MG63 (cell line): Measurements from ENCODE around the gene NCAPG. TPM values are rescaled to one million over a fixed set of nuclear protein-coding genes. Genes with fewer than 3 reads are reported as not detected.
"Not testable (repeated sequence)": the region's sequence is repeated elsewhere in the genome, so short reads cannot be mapped to it uniquely, and the experiment has no call there.

Experiments
- DNase-seq: peaks from one replicate; pipeline ENCODE4 v3.0.0-alpha.2; 2020
- H3K27me3 ChIP-seq: fragments of 250-450 bp; sonication (Bioruptor Pico); 2 replicates; pipeline ENCODE4 v1.5.1; 2020; ENCODE audit warnings: mild to moderate bottlenecking, moderate library complexity
- H3K36me3 ChIP-seq: fragments of 250-450 bp; sonication (Bioruptor Pico); 2 replicates; pipeline ENCODE4 v1.5.1; 2020; ENCODE audit warnings: mild to moderate bottlenecking, moderate library complexity
- H3K4me3 ChIP-seq: fragments of 250-450 bp; sonication (Bioruptor Pico); 2 replicates; pipeline ENCODE4 v1.5.1; 2020; ENCODE audit warnings: mild to moderate bottlenecking, moderate library complexity
- H3K9me3 ChIP-seq: fragments of 250-450 bp; sonication (Bioruptor Pico); 2 replicates; pipeline ENCODE4 v1.5.1; 2020; ENCODE audit warnings: mild to moderate bottlenecking, moderate library complexity
- total RNA-seq: library from RNA; depleted of rRNA; stranded (reverse); fragments of >200 nt; shearing (Covaris generic); gene quantifications from 2 replicates; pipeline ENCODE4 v1.2.3, GENCODE V29; 2014; ENCODE audit warnings: low replicate concordance

Gene NCAPG
- total RNA-seq, 1 experiment from 2014 or later, result 28.2 TPM

GRCh38 chr4:17851959-17852358, 41.2 kb downstream of the NCAPG start:
- DNase-seq, result no peak
- Histone ChIP-seq H3K9me3 (no peaks in the 10 kb centered on the region), H3K4me3 (no peak overlapping the region), H3K27me3 (no peaks in the 10 kb centered on the region), H3K36me3 (no peaks in the 10 kb centered on the region; the same call in 1 of the 2 replicates)

- Histone ChIP-seq H3K9me3 (no peaks in the 10 kb centered on the region), H3K36me3 (no peaks in the 10 kb centered on the region), H3K4me3 (no peak overlapping the region), H3K27me3 (no peaks in the 10 kb centered on the region)
- no peak for DNase-seq
Measured at GRCh38 chr4:17854036-17854435, 43.3 kb downstream of the NCAPG start.

GRCh38 chr4:17859793-17860406, 49.1 kb downstream of the NCAPG start:
- Histone ChIP-seq H3K4me3 (no peak overlapping the region), H3K9me3 (peaks cover 2% of the 10 kb centered on the region; the same call in 1 of the 2 replicates), H3K36me3 (no peaks in the 10 kb centered on the region), H3K27me3 (no peaks in the 10 kb centered on the region)
- no peak for DNase-seq

- not testable (repeated sequence) for H3K9me3 ChIP-seq, H3K4me3 ChIP-seq, DNase-seq, H3K36me3 ChIP-seq, H3K27me3 ChIP-seq
Measured at GRCh38 chr4:17861906-17862305, 51.1 kb downstream of the NCAPG start.

GRCh38 chr4:17865866-17866363, 55.1 kb downstream of the NCAPG start:
- Histone ChIP-seq H3K36me3 (no peaks in the 10 kb centered on the region), H3K27me3 (no peaks in the 10 kb centered on the region), H3K9me3 (peaks cover 2% of the 10 kb centered on the region; the same call in 1 of the 2 replicates), H3K4me3 (no peak overlapping the region)
- DNase-seq, result no peak

GRCh38 chr4:17866810-17867209, 56.0 kb downstream of the NCAPG start:
- Histone ChIP-seq H3K36me3 (no peaks in the 10 kb centered on the region), H3K9me3 (peaks cover 2% of the 10 kb centered on the region; the same call in 1 of the 2 replicates), H3K27me3 (no peaks in the 10 kb centered on the region), H3K4me3 (no peak overlapping the region)
- DNase-seq, result no peak

GRCh38 chr4:17867276-17867675, 56.5 kb downstream of the NCAPG start:
- no peaks in the 10 kb centered on the region for H3K27me3 ChIP-seq
- H3K36me3 ChIP-seq, result no peaks in the 10 kb centered on the region
- H3K9me3 ChIP-seq, result no peaks in the 10 kb centered on the region
- H3K4me3 ChIP-seq, result no peak overlapping the region
- DNase-seq, result no peak

- DNase-seq, result no peak
- Histone ChIP-seq H3K4me3 (no peak overlapping the region), H3K9me3 (no peaks in the 10 kb centered on the region), H3K27me3 (no peaks in the 10 kb centered on the region), H3K36me3 (no peaks in the 10 kb centered on the region)
Measured at GRCh38 chr4:17869327-17869726, 58.5 kb downstream of the NCAPG start.

GRCh38 chr4:17875402-17876070, 64.8 kb downstream of the NCAPG start:
- no peak for DNase-seq
- Histone ChIP-seq H3K9me3 (no peaks in the 10 kb centered on the region), H3K4me3 (no peak overlapping the region), H3K27me3 (no peaks in the 10 kb centered on the region), H3K36me3 (no peaks in the 10 kb centered on the region)

GRCh38 chr4:17876943-17877342, 66.2 kb downstream of the NCAPG start:
- Histone ChIP-seq H3K36me3 (no peaks in the 10 kb centered on the region), H3K9me3 (no peaks in the 10 kb centered on the region)
- DNase-seq, result no peak

GRCh38 chr4:17877661-17878060, 66.9 kb downstream of the NCAPG start:
- Histone ChIP-seq H3K9me3 (no peaks in the 10 kb centered on the region), H3K4me3 (no peak overlapping the region), H3K27me3 (no peaks in the 10 kb centered on the region), H3K36me3 (no peaks in the 10 kb centered on the region)
- DNase-seq, result no peak

More at GRCh38 chr4:17876943-17877342, 66.2 kb downstream of the NCAPG start:
- H3K27me3 ChIP-seq, result no peaks in the 10 kb centered on the region
- H3K4me3 ChIP-seq, result no peak overlapping the region

GRCh38 chr4:17884063-17884462, 73.3 kb downstream of the NCAPG start:
- Histone ChIP-seq H3K9me3 (no peaks in the 10 kb centered on the region), H3K27me3 (no peaks in the 10 kb centered on the region), H3K4me3 (no peak overlapping the region), H3K36me3 (no peaks in the 10 kb centered on the region)
- no peak for DNase-seq

- Histone ChIP-seq H3K27me3 (no peaks in the 10 kb centered on the region), H3K36me3 (no peaks in the 10 kb centered on the region), H3K4me3 (no peak overlapping the region), H3K9me3 (no peaks in the 10 kb centered on the region)
- DNase-seq, result no peak
Measured at GRCh38 chr4:17884511-17884910, 73.7 kb downstream of the NCAPG start.

GRCh38 chr4:17889692-17890091, 78.9 kb downstream of the NCAPG start:
- no peak overlapping the region for H3K4me3 ChIP-seq
- H3K36me3 ChIP-seq, result no peaks in the 10 kb centered on the region

GRCh38 chr4:17894421-17894820, 83.6 kb downstream of the NCAPG start:
- Histone ChIP-seq H3K4me3 (no peak overlapping the region), H3K36me3 (no peaks in the 10 kb centered on the region), H3K9me3 (no peaks in the 10 kb centered on the region), H3K27me3 (no peaks in the 10 kb centered on the region)
- DNase-seq, result no peak

More at GRCh38 chr4:17889692-17890091, 78.9 kb downstream of the NCAPG start:
- Histone ChIP-seq H3K27me3 (no peaks in the 10 kb centered on the region), H3K9me3 (no peaks in the 10 kb centered on the region)
- no peak for DNase-seq
